Breast epithelium (tissue), 4 donors: ENCODE data around the gene MCTP2. TPM values are rescaled to one million over a fixed set of nuclear protein-coding genes. Genes with fewer than 3 reads are reported as not detected.

Experiments used
- DNase-seq, 2 donors: peaks; one replicate each; pipeline ENCODE4 v3.0.0-alpha.2; 2019; ENCODE audit warnings: low spot score in 2 of 2
- H3K27ac ChIP-seq, 2 donors: fragments of 200-600 bp; sonication (generic) in 1 of 2; one replicate each; pipeline ENCODE4 v1.5.1; 2016 to 2019; ENCODE audit warnings: mild to moderate bottlenecking in 1 of 2
- H3K27me3 ChIP-seq, 2 donors: fragments of 200-600 bp; sonication (generic) in 1 of 2; one replicate each; pipeline versions ENCODE4 v1.5.1 to v1.6.0; 2017 to 2019; ENCODE audit warnings: control low read depth in 1 of 2, mild to moderate bottlenecking in 1 of 2
- H3K36me3 ChIP-seq: fragments of 200-600 bp; one replicate; pipeline ENCODE4 v1.5.1; 2019
- H3K4me1 ChIP-seq, 2 donors: fragments of 200-600 bp; sonication (generic); one replicate each; pipeline ENCODE4 v1.5.1; 2016 to 2019; ENCODE audit warnings: control low read depth in 1 of 2
- H3K4me3 ChIP-seq, 3 donors: fragments of 200-600 bp; sonication (generic); 1 replicate in 2 of 3; 2 replicates in 1 of 3; pipeline ENCODE4 v1.5.1; 2016 to 2019; ENCODE audit warnings: mild to moderate bottlenecking in 3 of 3, moderate library complexity in 2 of 3
- H3K9me3 ChIP-seq, 2 donors: fragments of 200-600 bp; sonication (generic) in 1 of 2; one replicate each; pipeline ENCODE4 v1.5.1; 2016 to 2019; ENCODE audit warnings: control low read depth in 1 of 2
- CTCF ChIP-seq, 3 donors: fragments of 450-650 bp; IDR thresholded peaks; one replicate each; pipeline ENCODE4 v1.5.1; 2016 to 2017; ENCODE audit warnings: antibody characterized with exemption in 3 of 3, mild to moderate bottlenecking in 3 of 3, moderate library complexity in 3 of 3
- POLR2A ChIP-seq: fragments of 450-650 bp; IDR thresholded peaks from one replicate; pipeline ENCODE4 v1.6.1; 2016; ENCODE audit warnings: antibody characterized with exemption, mild to moderate bottlenecking, moderate library complexity
- POLR2AphosphoS5 ChIP-seq, 3 donors: sonication (generic); formaldehyde crosslinking; IDR thresholded peaks; one replicate each; pipeline ENCODE4 v1.6.1; 2017; ENCODE audit warnings: antibody characterized with exemption in 3 of 3
- intact Hi-C: fragments of 100-400 bp; cut with DNase I; formaldehyde crosslinking; loops from one replicate; pipeline ENCODE4 v1.15.1; 2023; ENCODE audit warnings: low total_unique reads
- total RNA-seq, 3 donors: library from RNA; depleted of rRNA; stranded (reverse); fragments of >200 nt; gene quantifications; one replicate each; pipeline ENCODE4 v1.1.0, GENCODE V29; 2016

The MCTP2 gene
- total RNA-seq, 3 donors from 2014 or later = 6.4 to 46.2 (median 25.9) TPM

- no peak for DNase-seq
- intact Hi-C loops = no loop called here
- no peak overlapping the region for H3K27ac ChIP-seq
- no peaks in the 10 kb centered on the region for H3K27me3 ChIP-seq
- H3K4me3 ChIP-seq = no peak overlapping the region
- no peaks in the 10 kb centered on the region for H3K9me3 ChIP-seq
- TF ChIP-seq CTCF (IDR thresholded peaks at IDR 0.05) = no peak
- TF ChIP-seq POLR2AphosphoS5 (IDR thresholded peaks at IDR 0.05) = no peak
- TF ChIP-seq POLR2A = no peak
- no peaks in the 10 kb centered on the region for H3K4me1 ChIP-seq
- H3K36me3 ChIP-seq = no peaks in the 10 kb centered on the region
These were observed 128.9 kb downstream of the MCTP2 start for GRCh38 chr15:94360251-94360685.

- TF ChIP-seq CTCF (IDR thresholded peaks at IDR 0.05) (no peak), POLR2AphosphoS5 (IDR thresholded peaks at IDR 0.05) (no peak), POLR2A (no peak)
- H3K27ac ChIP-seq = no peak overlapping the region
- H3K36me3 ChIP-seq = no peaks in the 10 kb centered on the region
- no peaks in the 10 kb centered on the region for H3K4me1 ChIP-seq
- intact Hi-C loops = no loop called here
- H3K9me3 ChIP-seq = no peaks in the 10 kb centered on the region
- H3K4me3 ChIP-seq = no peak overlapping the region
- no peak for DNase-seq
- H3K27me3 ChIP-seq = no peaks in the 10 kb centered on the region
These were observed 131.2 kb downstream of the MCTP2 start for GRCh38 chr15:94362385-94363092.

GRCh38 chr15:94363382-94363781 is 132.0 kb downstream of the MCTP2 start:
- Histone ChIP-seq H3K9me3 (no peaks in the 10 kb centered on the region), H3K4me3 (no peak overlapping the region), H3K27ac (no peak overlapping the region), H3K27me3 (no peaks in the 10 kb centered on the region), H3K36me3 (no peaks in the 10 kb centered on the region), H3K4me1 (no peaks in the 10 kb centered on the region)
- TF ChIP-seq POLR2A = no peak
- intact Hi-C loops = no loop called here
- no peak for DNase-seq

- H3K27ac ChIP-seq = no peak overlapping the region
- no peak for TF ChIP-seq CTCF (IDR thresholded peaks at IDR 0.05)
- no peak for TF ChIP-seq POLR2A
- TF ChIP-seq POLR2AphosphoS5 (IDR thresholded peaks at IDR 0.05) = no peak
- H3K9me3 ChIP-seq = no peaks in the 10 kb centered on the region
- H3K27me3 ChIP-seq = no peaks in the 10 kb centered on the region
- H3K4me3 ChIP-seq = no peak overlapping the region
- no peaks in the 10 kb centered on the region for H3K4me1 ChIP-seq
- no peak for DNase-seq
- H3K36me3 ChIP-seq = no peaks in the 10 kb centered on the region
- intact Hi-C loops = no loop called here
These were observed 135.4 kb downstream of the MCTP2 start for GRCh38 chr15:94366781-94367180.

DNA sequence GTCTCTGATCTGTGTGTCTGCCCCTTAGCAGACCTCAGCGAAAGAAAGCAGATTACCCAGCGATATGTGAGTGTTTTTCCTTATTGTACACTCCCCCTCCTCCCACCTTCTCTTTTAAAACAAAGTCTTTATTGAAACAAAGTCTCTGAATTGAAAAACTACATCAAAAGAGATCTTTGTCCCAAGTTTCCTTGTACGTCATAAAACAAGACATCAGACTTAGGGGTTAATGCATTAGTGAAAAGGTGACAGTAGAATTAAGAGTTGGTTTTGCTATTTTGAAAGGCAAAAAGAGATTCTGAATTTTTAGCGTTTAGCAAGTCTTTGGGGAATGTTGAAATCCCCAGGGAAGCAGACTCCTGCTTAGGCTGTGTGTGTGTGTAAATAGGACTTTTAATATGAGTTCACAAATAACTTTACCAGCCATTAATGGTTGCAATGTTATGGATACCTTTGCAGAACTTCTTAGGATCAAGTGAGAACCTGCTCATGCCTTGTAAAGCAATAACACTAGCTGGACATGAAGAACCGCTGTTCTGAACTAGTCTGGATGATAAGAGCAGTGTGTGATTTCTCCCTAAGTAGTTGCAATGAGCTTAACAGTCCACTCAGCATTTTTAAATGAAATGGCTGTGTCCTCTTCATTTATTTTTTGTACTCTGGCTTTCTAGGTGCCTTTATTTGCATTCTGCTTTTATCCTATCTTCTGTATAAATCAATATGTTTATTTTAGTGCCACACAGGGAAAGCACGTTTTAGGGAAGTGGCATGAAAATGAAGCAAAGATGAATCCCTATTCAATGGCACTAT is 136.6 kb downstream of the MCTP2 start:
- TF ChIP-seq POLR2A = no peak
- TF ChIP-seq POLR2AphosphoS5 (IDR thresholded peaks at IDR 0.05) = no peak
- no peak for TF ChIP-seq CTCF (IDR thresholded peaks at IDR 0.05)
- Histone ChIP-seq H3K27ac (no peak overlapping the region), H3K4me1 (no peaks in the 10 kb centered on the region), H3K36me3 (no peaks in the 10 kb centered on the region), H3K27me3 (no peaks in the 10 kb centered on the region), H3K9me3 (no peaks in the 10 kb centered on the region), H3K4me3 (no peak overlapping the region)
- DNase-seq = no peak
- intact Hi-C loops = no loop called here
